Measurements from ENCODE around the gene SLC66A2.
"Not testable (repeated sequence)": the region's sequence is repeated elsewhere in the genome, so short reads cannot be mapped to it uniquely, and the experiment has no call there.

Gene SLC66A2

DNA sequence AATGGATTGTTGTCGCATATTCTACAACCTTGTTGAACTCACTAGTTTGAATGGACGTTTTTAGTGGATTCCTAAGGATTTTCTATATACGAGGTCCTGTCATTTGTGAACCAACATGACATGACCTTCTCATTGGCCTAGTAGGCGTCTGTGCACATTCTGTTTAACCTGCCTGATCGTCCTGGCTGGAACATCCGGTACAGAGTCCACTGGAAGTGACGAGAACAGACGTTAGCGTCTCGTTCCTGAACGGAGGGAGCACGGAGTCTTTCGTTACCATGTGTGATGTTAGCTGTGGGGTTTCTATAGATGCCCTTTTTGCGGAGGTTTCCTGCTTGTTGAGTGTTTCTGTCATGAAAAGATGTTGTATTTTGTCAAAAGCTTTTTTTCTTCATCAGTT is 61.9 kb downstream of the SLC66A2 start:
- DNase-seq (ENCODE audit: low read depth in 1 of 2, low spot score in 1 of 2), result no peak
- in situ Hi-C loops (cut with HindIII; ENCODE audit: low pct_unique_long_range_greater_than_20kb, low sequenced_read_pairs), result no loop called here

DNA sequence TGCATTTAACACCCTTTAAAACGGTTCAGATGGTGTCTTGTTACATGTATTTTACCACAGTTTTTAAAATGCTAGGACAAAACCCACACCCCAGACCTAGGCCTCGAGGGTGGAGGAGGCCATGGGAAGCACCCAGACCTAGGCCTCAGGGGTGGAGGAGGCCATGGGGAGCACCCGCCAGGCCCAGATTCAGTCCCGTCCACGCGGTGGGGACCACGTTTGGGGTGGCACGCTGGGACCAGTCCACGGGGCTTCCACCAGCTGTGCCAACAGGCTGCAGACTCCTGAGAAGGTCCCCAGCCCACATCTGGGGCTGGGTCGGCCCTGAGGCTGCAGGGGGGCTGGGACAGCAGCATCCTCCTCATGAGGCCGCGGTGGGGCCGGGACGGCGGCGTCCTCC is 63.4 kb downstream of the SLC66A2 start:
- in situ Hi-C loops (cut with HindIII; ENCODE audit: low pct_unique_long_range_greater_than_20kb, low sequenced_read_pairs), result no loop called here
- no peak for DNase-seq (ENCODE audit: low read depth in 1 of 2, low spot score in 1 of 2)
- TF ChIP-seq JUND (IDR thresholded peaks at IDR 0.05; ENCODE audit: low read depth), result no peak

More for the DNA sequence above, 61.9 kb downstream of the SLC66A2 start:
- TF ChIP-seq JUND (IDR thresholded peaks at IDR 0.05; ENCODE audit: low read depth), result no peak

DNA sequence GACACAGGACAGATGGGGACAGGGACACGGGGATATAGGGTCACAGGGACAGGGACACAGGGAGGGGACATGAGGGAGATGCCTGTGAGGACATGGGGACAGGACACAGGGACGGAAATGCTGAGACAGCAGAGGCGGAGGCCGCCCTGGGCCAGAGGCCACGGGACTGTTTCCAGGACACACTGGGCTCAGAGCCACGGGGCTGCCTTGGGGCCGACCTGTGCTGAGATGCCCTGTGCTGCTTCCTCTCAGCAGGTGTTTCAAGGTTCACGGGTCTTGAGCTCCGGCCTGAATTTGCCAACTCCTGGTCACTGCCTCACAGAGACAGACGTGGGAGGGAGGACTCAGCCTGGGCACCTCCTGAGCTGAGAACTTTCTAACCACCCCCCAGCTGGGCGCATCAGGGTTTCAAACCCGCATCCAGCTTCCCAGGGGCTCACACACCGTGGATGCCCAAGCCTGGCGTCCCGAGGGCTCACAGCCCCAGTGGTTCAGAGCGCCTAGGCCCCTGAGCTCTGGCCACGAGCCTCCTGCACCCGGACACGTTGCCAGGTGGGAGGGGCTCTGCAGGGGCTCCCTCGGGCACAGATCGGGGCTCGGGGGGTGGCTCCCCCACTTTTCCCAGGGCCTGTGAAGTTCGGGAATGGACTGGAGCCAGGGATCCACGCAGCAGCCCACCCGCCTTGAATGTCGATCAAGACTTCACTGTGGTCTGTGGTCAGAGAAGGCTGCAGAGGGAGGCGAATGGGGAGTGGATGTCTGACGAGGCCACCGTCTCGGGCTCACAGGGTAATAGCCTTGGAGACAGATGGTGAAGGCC is 64.1 kb downstream of the SLC66A2 start:
- no peak for TF ChIP-seq JUND (IDR thresholded peaks at IDR 0.05; ENCODE audit: low read depth)
- no peak for DNase-seq (ENCODE audit: low read depth in 1 of 2, low spot score in 1 of 2)
- in situ Hi-C loops (cut with HindIII; ENCODE audit: low pct_unique_long_range_greater_than_20kb, low sequenced_read_pairs), result no loop called here

DNA sequence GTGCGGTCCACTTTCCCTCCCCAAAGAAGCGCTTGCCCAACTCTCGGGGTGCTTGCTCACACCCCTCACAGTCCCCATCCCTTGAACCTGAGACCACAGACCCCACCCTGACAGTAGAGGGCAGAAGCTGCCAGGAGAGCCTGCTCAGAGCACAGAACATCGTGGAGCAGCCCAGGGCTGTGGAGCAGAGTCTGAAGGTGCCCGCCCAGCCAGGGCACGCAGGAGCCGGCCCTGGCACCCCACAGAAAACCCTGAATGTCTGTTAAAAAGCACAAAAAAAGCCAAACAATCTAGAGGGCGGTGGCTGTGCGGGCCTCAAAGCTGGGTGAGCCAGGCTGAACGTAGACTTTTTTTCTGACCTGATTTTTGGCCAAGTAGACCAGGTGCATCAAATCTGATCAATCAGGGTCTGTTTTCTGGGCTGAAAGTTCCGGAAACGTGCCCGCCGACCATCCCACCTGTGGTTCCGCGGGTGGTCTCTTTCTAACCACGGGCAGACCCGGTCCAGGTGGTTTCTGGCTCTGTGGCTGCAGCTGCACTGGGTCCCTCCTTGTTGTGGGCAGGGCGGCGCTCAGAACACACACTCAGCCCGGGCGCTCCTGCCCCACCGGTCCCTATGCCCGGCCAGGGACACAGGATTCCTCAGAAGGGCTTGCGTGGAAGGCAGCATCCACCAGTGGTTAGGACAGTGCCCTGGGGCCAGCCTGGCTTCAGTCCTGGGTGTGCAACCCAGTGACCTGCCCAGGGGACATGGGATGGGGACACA is 66.3 kb downstream of the SLC66A2 start:
- DNase-seq (ENCODE audit: low read depth in 1 of 2, low spot score in 1 of 2), result peak in 1 of 2 experiments; percentile 9
- in situ Hi-C loops (cut with HindIII; ENCODE audit: low pct_unique_long_range_greater_than_20kb, low sequenced_read_pairs), result no loop called here
- TF ChIP-seq JUND (IDR thresholded peaks at IDR 0.05; ENCODE audit: low read depth), result no peak

- in situ Hi-C loops (cut with HindIII; ENCODE audit: low pct_unique_long_range_greater_than_20kb, low sequenced_read_pairs), result no loop called here
- DNase-seq (ENCODE audit: low read depth in 1 of 2, low spot score in 1 of 2), result no peak
Observed at GRCh38 chr18:79884294-79884962, 67.0 kb downstream of the SLC66A2 start.

DNA sequence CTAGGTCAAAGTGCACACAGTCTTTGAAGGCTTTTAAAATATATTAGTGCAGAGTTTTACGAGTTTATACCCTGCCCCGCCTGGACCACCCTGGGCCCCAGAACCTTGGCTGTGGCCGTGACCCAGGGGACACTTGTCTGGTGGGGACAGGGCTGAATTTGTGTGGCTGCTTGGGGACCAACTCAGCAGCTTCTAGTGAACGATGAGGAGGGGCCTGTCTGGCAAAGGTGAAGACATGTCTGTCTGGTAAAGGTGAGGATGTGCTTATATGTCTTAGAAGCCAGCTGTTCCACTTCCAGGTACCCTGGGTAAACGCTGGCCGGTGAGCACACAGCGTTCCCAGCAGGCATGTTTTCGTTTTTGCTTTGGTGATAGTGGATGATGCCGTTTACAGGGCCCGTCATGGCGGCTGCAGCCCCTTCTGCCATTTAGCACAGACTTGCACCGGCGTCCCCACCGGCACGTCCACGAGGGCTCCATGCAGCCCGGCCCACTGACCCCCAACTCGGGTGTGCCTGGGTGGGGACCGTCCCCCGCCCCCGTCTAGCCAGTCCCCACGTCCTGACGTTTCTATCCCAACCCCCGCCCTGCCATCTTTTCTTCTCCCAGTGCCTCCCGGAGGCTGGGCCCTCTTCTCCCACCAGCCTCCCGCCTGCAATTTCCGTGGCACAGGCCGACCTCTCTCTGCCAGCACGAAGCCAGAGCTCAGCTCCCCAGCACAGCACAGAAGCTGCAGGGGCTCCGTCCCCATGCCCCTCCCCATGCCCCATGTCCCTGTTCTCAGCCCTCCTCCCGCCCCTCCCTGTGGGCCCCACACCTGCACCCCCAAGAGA is 67.8 kb downstream of the SLC66A2 start:
- no peak for DNase-seq (ENCODE audit: low read depth in 1 of 2, low spot score in 1 of 2)
- TF ChIP-seq JUND (IDR thresholded peaks at IDR 0.05; ENCODE audit: low read depth), result no peak
- in situ Hi-C loops (cut with HindIII; ENCODE audit: low pct_unique_long_range_greater_than_20kb, low sequenced_read_pairs), result no loop called here

More at GRCh38 chr18:79884294-79884962, 67.0 kb downstream of the SLC66A2 start:
- no peak for TF ChIP-seq JUND (IDR thresholded peaks at IDR 0.05; ENCODE audit: low read depth)

- no peak for TF ChIP-seq JUND (IDR thresholded peaks at IDR 0.05; ENCODE audit: low read depth)
- no peak for DNase-seq (ENCODE audit: low read depth in 1 of 2, low spot score in 1 of 2)
- in situ Hi-C loops (cut with HindIII; ENCODE audit: low pct_unique_long_range_greater_than_20kb, low sequenced_read_pairs), result no loop called here
Observed at GRCh38 chr18:79882522-79883241, 68.8 kb downstream of the SLC66A2 start.

DNA sequence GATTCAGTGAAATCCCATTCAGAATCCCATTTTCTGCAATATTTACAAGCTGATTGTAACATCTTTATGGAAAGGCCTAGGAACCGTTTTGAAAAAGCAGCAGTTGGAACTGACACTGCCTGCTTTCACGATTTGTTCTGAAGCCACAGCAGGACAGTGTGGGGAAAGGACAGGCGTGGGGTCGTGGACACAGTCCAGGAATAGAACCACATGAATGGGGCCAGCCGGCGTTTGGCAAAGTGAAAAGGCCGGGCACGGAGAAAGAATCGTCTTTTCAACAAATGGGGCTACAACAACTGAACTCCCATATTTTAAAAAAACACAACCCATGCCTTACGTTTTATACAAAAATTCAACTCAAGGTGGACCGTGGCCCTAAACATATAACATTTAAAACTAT is 69.8 kb downstream of the SLC66A2 start:
- in situ Hi-C loops (cut with HindIII; ENCODE audit: low pct_unique_long_range_greater_than_20kb, low sequenced_read_pairs), result no loop called here
- DNase-seq (ENCODE audit: low read depth in 1 of 2, low spot score in 1 of 2), result no peak
- no peak for TF ChIP-seq JUND (IDR thresholded peaks at IDR 0.05; ENCODE audit: low read depth)

DNA sequence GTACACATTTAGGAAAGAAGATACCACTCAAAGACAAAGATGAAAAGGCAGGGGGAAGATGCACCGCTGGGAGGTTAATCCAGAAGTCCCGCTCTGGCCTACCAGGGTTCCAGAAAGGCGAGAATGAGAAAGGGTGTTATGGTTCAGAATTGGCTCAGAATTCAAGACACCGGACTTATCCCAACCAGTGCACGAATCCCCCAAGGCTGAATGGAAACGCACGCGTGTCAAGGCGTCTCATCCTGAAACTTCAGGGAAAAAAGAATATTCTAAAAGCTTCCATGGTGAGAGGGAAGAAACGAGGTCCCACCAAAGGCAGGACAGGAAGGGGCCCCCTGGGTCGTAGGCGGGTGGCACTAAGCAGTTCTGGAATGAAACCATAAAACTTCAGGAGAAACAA is 71.9 kb downstream of the SLC66A2 start:
- TF ChIP-seq JUND (IDR thresholded peaks at IDR 0.05; ENCODE audit: low read depth), result no peak
- DNase-seq (ENCODE audit: low read depth in 1 of 2, low spot score in 1 of 2), result no peak
- in situ Hi-C loops (cut with HindIII; ENCODE audit: low pct_unique_long_range_greater_than_20kb, low sequenced_read_pairs), result no loop called here

DNA sequence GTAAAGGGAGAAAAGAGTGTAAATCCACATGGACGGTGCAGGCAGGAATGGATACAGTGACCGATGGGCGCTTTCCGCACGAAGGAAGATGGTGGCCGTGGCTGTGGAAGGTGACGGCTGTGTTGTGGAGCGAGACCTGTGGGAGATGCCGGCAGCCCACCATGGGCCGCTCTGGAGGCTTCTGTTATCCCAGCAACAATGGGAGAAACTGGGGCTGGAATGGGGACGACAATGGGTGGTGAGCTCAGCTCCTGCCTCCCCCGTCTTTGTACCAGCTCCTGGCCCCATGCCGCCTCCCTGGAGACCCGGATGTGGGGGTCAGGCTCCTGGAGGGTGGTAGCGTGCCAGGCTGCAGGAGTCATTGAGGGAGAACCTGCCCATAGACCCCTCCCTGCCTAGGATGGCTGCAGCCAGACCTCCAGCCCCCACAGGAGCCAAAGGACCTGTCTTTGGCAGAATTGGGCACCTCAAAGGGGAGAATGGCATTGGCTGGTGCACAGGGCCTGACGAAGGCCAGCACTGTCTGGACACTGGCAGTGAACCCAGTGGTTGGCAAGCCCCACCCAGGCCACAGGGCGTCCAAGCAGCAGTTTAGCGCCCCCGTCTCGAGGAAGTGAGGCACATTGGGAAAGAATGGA is 72.6 kb downstream of the SLC66A2 start:
- no peak for TF ChIP-seq JUND (IDR thresholded peaks at IDR 0.05; ENCODE audit: low read depth)
- no peak for DNase-seq (ENCODE audit: low read depth in 1 of 2, low spot score in 1 of 2)
- in situ Hi-C loops (cut with HindIII; ENCODE audit: low pct_unique_long_range_greater_than_20kb, low sequenced_read_pairs), result no loop called here

- DNase-seq (ENCODE audit: low read depth in 1 of 2, low spot score in 1 of 2); in situ Hi-C loops (cut with HindIII; ENCODE audit: low pct_unique_long_range_greater_than_20kb, low sequenced_read_pairs): not testable (repeated sequence)
Observed at GRCh38 chr18:79878246-79878645, 73.2 kb downstream of the SLC66A2 start.
